Gastroesophageal sphincter (tissue), 4 donors: ENCODE results near the gene CDH4. TPM values are rescaled to one million over a fixed set of nuclear protein-coding genes. Genes with fewer than 3 reads are reported as not detected.
A peak's percentile ranks its signal among the peaks of the same experiment; 100 is the strongest.

Experiments used
- ATAC-seq: fragments of 150-250 bp; one replicate; pipeline ENCODE4 v1.9.1; 2016; ENCODE audit warnings: mild to moderate bottlenecking, moderate library complexity
- H3K27ac ChIP-seq, 4 donors: fragments of 200-600 bp; sonication (generic) in 3 of 4; 1 replicate in 3 of 4; 2 replicates in 1 of 4; pipeline ENCODE4 v1.5.1; 2016 to 2019
- H3K27me3 ChIP-seq: fragments of 200-600 bp; sonication (generic); one replicate; pipeline ENCODE4 v1.5.1; 2019
- H3K36me3 ChIP-seq, 2 donors: fragments of 200-600 bp; sonication (generic); one replicate each; pipeline ENCODE4 v1.5.1; 2019; ENCODE audit warnings: control low read depth in 1 of 2
- H3K4me1 ChIP-seq, 3 donors: fragments of 200-600 bp; sonication (generic); 1 replicate in 2 of 3; 2 replicates in 1 of 3; pipeline ENCODE4 v1.5.1; 2016 to 2019; ENCODE audit warnings: control low read depth in 2 of 3
- H3K4me3 ChIP-seq, 2 donors: fragments of 200-600 bp; sonication (generic); one replicate each; pipeline ENCODE4 v1.5.1; 2019; ENCODE audit warnings: mild to moderate bottlenecking in 1 of 2, moderate library complexity in 1 of 2
- H3K9me3 ChIP-seq, 3 donors: fragments of 200-600 bp; sonication (generic); one replicate each; pipeline ENCODE4 v1.5.1; 2017 to 2019; ENCODE audit warnings: control low read depth in 2 of 3
- EP300 ChIP-seq: sonication (generic); formaldehyde crosslinking; IDR thresholded peaks from one replicate; pipeline ENCODE4 v1.6.1; 2017; ENCODE audit warnings: antibody characterized with exemption, mild to moderate bottlenecking
- POLR2A ChIP-seq, 2 donors: fragments of 450-650 bp; IDR thresholded peaks; one replicate each; pipeline ENCODE4 v1.6.1; 2017; ENCODE audit warnings: antibody characterized with exemption in 2 of 2, mild to moderate bottlenecking in 2 of 2, moderate library complexity in 1 of 2
- POLR2AphosphoS5 ChIP-seq: sonication (generic); formaldehyde crosslinking; IDR thresholded peaks from one replicate; pipeline ENCODE4 v1.6.1; 2017; ENCODE audit warnings: antibody characterized with exemption
- WGBS, 2 donors: methylation state at CpG; one replicate each; pipeline ENCODE4 v1.1.5; 2018; ENCODE audit warnings: low coverage in 1 of 2; 5-methylcytosine and 5-hydroxymethylcytosine counted together
- total RNA-seq, 4 donors: library from RNA; depleted of rRNA; stranded (reverse); fragments of >200 nt; gene quantifications; one replicate each; pipeline ENCODE4 v1.1.0, GENCODE V29; 2016
- TF ChIP-seq, protein P1 (sequence below), 4 experiments: fragments of 200-600 bp in 2 of 4; fragments of 450-650 bp in 2 of 4; sonication (generic) in 1 of 4; IDR thresholded peaks; one replicate each; pipeline ENCODE4 v1.5.1; 2017 to 2019; ENCODE audit warnings: antibody characterized with exemption in 4 of 4, mild to moderate bottlenecking in 2 of 4, moderate library complexity in 2 of 4

The CDH4 gene
- total RNA-seq, 4 donors from 2014 or later: under 0.01 to 1.5 (median 0.42) TPM; not detected in 1

DNA sequence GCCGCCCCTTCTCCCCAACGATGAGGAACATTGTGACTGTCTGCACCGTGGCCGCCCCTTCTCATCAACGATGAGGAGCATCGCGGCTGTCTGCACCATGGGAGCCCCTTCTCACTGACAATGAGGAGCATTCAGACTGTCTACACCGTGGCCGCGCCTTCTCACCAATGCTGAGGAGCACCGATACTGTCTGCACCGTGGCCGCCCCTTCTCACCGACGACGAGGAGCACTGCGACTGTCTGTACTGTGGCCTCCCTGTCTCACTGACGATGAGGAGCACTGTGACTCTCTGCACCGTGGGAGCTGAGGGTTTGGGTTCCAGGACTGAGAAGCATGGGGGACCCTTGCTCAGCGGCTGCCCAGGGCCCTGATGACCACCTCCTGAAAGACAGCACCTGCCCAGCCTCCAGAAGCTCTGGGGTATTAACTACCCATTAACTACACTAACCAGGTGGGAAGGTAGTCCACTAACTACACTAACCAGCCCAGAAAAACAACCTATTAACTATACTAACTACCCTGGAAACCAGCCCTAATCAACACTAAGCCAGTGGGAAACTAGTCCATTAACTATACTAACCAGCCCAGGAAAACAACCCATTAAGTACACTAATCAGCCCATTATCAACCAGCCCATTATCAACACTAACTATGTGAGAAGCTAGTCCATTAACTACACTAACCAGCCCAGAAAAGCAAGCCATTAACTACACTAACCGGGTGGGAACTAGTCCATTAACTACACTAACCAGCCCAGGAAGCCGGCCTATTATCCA is 696.7 kb downstream of the CDH4 start:
- ATAC-seq: no peak
- H3K36me3 ChIP-seq: no peaks in the 10 kb centered on the region
- no peak overlapping the region for H3K4me3 ChIP-seq
- H3K9me3 ChIP-seq: no peaks in the 10 kb centered on the region
- no peak overlapping the region for H3K27ac ChIP-seq
- H3K27me3 ChIP-seq: peaks cover 36% of the 10 kb centered on the region
- WGBS, 2 donors: 100% methylated on average over 1 of the region's 22 CpGs; no CpG with 5 or more reads in 1 of the 2 donors
- no peaks in the 10 kb centered on the region for H3K4me1 ChIP-seq
- TF ChIP-seq EP300 (no peak), POLR2A (IDR thresholded peaks at IDR 0.05) (no peak), POLR2AphosphoS5 (no peak)
- TF ChIP-seq, protein P1, sequence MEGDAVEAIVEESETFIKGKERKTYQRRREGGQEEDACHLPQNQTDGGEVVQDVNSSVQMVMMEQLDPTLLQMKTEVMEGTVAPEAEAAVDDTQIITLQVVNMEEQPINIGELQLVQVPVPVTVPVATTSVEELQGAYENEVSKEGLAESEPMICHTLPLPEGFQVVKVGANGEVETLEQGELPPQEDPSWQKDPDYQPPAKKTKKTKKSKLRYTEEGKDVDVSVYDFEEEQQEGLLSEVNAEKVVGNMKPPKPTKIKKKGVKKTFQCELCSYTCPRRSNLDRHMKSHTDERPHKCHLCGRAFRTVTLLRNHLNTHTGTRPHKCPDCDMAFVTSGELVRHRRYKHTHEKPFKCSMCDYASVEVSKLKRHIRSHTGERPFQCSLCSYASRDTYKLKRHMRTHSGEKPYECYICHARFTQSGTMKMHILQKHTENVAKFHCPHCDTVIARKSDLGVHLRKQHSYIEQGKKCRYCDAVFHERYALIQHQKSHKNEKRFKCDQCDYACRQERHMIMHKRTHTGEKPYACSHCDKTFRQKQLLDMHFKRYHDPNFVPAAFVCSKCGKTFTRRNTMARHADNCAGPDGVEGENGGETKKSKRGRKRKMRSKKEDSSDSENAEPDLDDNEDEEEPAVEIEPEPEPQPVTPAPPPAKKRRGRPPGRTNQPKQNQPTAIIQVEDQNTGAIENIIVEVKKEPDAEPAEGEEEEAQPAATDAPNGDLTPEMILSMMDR (IDR thresholded peaks at IDR 0.05): no peak

DNA sequence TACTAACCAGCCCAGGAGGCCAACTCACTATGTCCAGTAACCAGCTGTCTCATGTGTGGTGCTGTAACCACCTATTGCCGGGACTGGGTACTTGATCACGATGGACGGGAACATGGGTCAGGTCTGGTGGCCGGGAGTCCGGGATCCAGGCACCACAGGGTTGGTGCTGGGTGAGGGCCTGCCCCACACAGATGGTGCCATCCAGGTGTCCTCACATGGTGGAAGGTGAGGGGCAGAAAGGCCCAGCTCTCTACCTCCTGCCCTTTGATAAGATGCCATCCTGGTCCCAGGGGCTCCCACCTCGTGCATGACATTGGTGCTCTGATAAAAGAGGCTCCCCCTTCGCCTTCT is 697.3 kb downstream of the CDH4 start:
- Histone ChIP-seq H3K27ac (no peak overlapping the region), H3K4me1 (no peaks in the 10 kb centered on the region), H3K27me3 (peaks cover 40% of the 10 kb centered on the region), H3K9me3 (no peaks in the 10 kb centered on the region), H3K4me3 (no peak overlapping the region), H3K36me3 (no peaks in the 10 kb centered on the region)
- no peak for ATAC-seq
- TF ChIP-seq POLR2AphosphoS5: no peak
- WGBS, 2 donors: no CpG with 5 or more reads among the region's 7 CpGs

- Histone ChIP-seq H3K4me1 (no peaks in the 10 kb centered on the region), H3K4me3 (no peak overlapping the region), H3K27ac (no peak overlapping the region), H3K36me3 (no peaks in the 10 kb centered on the region), H3K27me3 (peaks cover 45% of the 10 kb centered on the region), H3K9me3 (no peaks in the 10 kb centered on the region)
- peak; percentile 22 for ATAC-seq
- TF ChIP-seq, protein P1 (IDR thresholded peaks at IDR 0.05): no peak
- no peak for TF ChIP-seq POLR2A (IDR thresholded peaks at IDR 0.05)
- TF ChIP-seq EP300: no peak
- TF ChIP-seq POLR2AphosphoS5: no peak
- WGBS, 2 donors: 100% methylated on average over 1 of the region's 21 CpGs; no CpG with 5 or more reads in 1 of the 2 donors
Observed at GRCh38 chr20:61949714-61950640, 697.9 kb downstream of the CDH4 start.

- 40% methylated on average over 1 of the region's 7 CpGs; no CpG with 5 or more reads in 1 of the 2 donors for WGBS, 2 donors
- Histone ChIP-seq H3K27ac (no peak overlapping the region), H3K4me3 (no peak overlapping the region), H3K36me3 (no peaks in the 10 kb centered on the region), H3K4me1 (no peaks in the 10 kb centered on the region), H3K27me3 (peaks cover 45% of the 10 kb centered on the region), H3K9me3 (no peaks in the 10 kb centered on the region)
- ATAC-seq: no peak
- TF ChIP-seq POLR2AphosphoS5 (no peak), EP300 (no peak), POLR2A (IDR thresholded peaks at IDR 0.05) (no peak)
- TF ChIP-seq, protein P1 (IDR thresholded peaks at IDR 0.05): no peak
Observed at GRCh38 chr20:61950641-61951071, 698.6 kb downstream of the CDH4 start.

DNA sequence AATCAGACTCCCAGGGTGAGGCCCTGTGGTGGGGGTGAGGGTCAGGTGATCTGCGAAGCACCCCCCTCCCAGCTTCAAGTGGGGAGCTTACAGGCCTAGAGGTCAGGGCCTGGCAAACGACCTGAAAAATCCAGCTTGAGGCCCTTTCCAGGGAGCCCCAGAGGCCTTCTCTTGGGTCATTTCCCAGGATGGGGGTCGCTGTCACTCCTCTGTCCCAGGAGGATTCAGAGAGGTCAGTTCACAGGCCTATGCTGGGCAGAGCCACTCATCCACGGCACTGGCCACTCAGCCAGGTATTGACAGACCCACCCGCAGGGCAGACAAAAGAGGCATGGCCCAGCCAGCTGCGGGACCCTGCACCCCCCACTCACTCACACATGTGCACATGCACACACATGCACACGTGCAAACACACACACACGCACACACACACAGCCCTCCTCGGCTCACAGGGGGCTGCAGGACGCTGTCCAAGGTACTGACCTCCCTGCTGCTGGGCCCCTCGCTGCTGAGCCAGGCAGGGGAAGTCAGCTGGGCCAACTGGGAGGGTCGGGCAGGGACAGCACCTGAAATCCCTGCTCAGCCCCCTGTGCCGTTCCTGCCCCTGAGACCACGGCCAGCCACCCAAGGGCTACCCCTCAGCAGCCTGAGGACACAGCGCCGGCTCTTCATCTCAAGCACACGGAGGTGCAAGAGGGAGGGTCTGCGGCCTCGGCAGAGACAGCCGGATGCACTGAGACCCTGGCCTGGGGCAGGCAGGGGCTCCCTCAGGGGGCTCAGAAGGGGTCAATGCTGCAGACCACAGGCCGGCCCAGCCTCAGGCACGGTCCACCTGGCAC is 699.9 kb downstream of the CDH4 start:
- 30% methylated on average over 4 of the region's 22 CpGs; no CpG with 5 or more reads in 1 of the 2 donors for WGBS, 2 donors
- TF ChIP-seq EP300: no peak
- TF ChIP-seq, protein P1 (IDR thresholded peaks at IDR 0.05): no peak
- no peak for TF ChIP-seq POLR2A (IDR thresholded peaks at IDR 0.05)

More for the DNA sequence above, 699.9 kb downstream of the CDH4 start:
- peaks cover 45% of the 10 kb centered on the region for H3K27me3 ChIP-seq
- no peak for ATAC-seq
- no peaks in the 10 kb centered on the region for H3K9me3 ChIP-seq
- H3K4me1 ChIP-seq: no peaks in the 10 kb centered on the region
- no peak overlapping the region for H3K27ac ChIP-seq
- no peaks in the 10 kb centered on the region for H3K36me3 ChIP-seq
- no peak overlapping the region for H3K4me3 ChIP-seq
